Loucy (cell line): ENCODE measurements around the gene TNIP3.

Experiments used
- H2AFZ ChIP-seq: fragments of 200-600 bp; sonication (generic); 2 replicates; pipeline ENCODE4 v1.6.0; 2016; ENCODE audit warnings: antibody characterized with exemption, mild to moderate bottlenecking, low read length, moderate library complexity
- H3F3A ChIP-seq: fragments of 200-600 bp; 2 replicates; pipeline ENCODE4 v1.6.0; 2016; ENCODE audit warnings: antibody characterized with exemption, low read depth, mild to moderate bottlenecking
- H3K27me3 ChIP-seq: fragments of 200-600 bp; sonication (generic); 2 replicates; pipeline ENCODE4 v1.6.1; 2014; ENCODE audit warnings: low read length, mild to moderate bottlenecking; ENCODE audit not compliant: insufficient read depth, poor library complexity, severe bottlenecking
- H3K36me3 ChIP-seq: fragments of 200-600 bp; sonication (generic); 2 replicates; pipeline ENCODE4 v1.6.1; 2016; ENCODE audit warnings: low read length; ENCODE audit not compliant: insufficient read depth
- H3K4me1 ChIP-seq: fragments of 200-600 bp; sonication (generic); 2 replicates; pipeline ENCODE4 v1.5.1; 2014; ENCODE audit warnings: low read length, mild to moderate bottlenecking; ENCODE audit not compliant: insufficient read depth, poor library complexity, severe bottlenecking
- H3K4me2 ChIP-seq: fragments of 200-600 bp; sonication (generic); 2 replicates; pipeline ENCODE4 v1.6.0; 2014; ENCODE audit warnings: antibody characterized with exemption, low read length, low read depth, mild to moderate bottlenecking; ENCODE audit not compliant: poor library complexity, severe bottlenecking
- H3K4me3 ChIP-seq: fragments of 200-600 bp; sonication (generic); 2 replicates; pipeline ENCODE4 v1.5.1; 2014; ENCODE audit warnings: low read length, mild to moderate bottlenecking, mixed read lengths; ENCODE audit not compliant: poor library complexity, severe bottlenecking
- H3K79me2 ChIP-seq: fragments of 200-600 bp; sonication (generic); 2 replicates; pipeline ENCODE4 v1.6.1; 2014; ENCODE audit warnings: low read length; ENCODE audit not compliant: insufficient read depth
- H3K9ac ChIP-seq: fragments of 200-600 bp; sonication (generic); 2 replicates; pipeline ENCODE4 v1.6.0; 2014; ENCODE audit warnings: mild to moderate bottlenecking, low read depth, low read length, moderate library complexity; ENCODE audit not compliant: poor library complexity, severe bottlenecking
- H3K9me2 ChIP-seq: fragments of 200-600 bp; sonication (generic); replicated peaks from 2 replicates; pipeline ENCODE4 v1.6.1; 2016; ENCODE audit warnings: low read depth, low read length, mixed read lengths
- H3K9me3 ChIP-seq: fragments of 200-600 bp; sonication (generic); 2 replicates; pipeline ENCODE4 v1.6.1; 2014; ENCODE audit warnings: mild to moderate bottlenecking, antibody characterized with exemption, low read length, low read depth; ENCODE audit not compliant: insufficient read depth
- H4K20me1 ChIP-seq: fragments of 200-600 bp; sonication (generic); 2 replicates; pipeline ENCODE4 v1.6.0; 2014; ENCODE audit warnings: antibody characterized with exemption, low read length, mild to moderate bottlenecking; ENCODE audit not compliant: insufficient read depth, poor library complexity, severe bottlenecking
- EZH2phosphoT487 ChIP-seq: fragments of 200-600 bp; IDR thresholded peaks from 2 replicates; pipeline ENCODE4 v1.6.1; 2018; ENCODE audit warnings: antibody characterized with exemption, mild to moderate bottlenecking, moderate library complexity, borderline replicate concordance
- TF ChIP-seq, protein P1 (sequence below): fragments of 200-600 bp; sonication (generic); conservative IDR thresholded peaks from 2 replicates; pipeline ENCODE4 v1.5.1; 2014; ENCODE audit warnings: mild to moderate bottlenecking, antibody characterized with exemption, low read length

The TNIP3 gene

DNA sequence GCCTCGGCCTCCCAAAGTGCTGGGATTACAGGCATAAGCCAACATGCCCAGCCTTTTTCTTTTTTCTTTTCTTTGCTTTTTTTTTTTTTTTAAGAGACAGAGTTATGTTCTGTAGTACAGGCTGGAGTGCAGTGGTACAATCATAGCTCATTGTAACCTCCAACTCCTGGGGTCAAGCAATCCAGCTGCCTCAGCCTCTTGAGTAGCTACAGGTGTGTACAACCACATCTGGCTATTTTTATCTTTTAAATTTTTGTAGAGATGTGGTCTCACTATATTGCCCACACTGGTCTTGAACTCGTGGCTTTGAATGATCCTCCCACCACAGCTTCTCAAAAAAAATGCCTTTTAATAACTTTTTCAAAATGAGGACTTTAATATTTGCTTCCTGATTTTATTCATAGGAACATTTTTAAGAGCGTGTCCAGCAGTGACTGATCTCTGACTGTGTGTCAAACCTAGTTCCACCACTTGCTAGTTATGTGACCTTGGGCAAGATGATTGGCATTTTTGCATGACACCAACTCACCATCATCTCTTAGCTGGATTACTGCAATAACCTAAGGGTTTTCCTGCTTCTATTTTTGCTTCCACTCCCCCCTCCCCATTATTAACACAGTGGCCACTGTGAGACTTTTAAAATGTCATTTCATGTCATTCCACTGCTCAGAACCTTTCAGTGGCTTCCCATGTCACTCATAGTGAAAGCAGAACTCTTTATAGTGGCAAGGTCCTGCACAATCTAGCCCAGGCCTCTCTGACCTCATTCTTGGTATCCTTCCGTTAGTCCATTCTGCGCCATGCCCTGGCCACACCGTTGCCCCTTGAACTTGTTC, 4.5 kb upstream of the TNIP3 start:
- Histone ChIP-seq H3K36me3 (no peaks in the 10 kb centered on the region), H3K9me2 (no peaks in the 10 kb centered on the region), H3K9ac (no peak overlapping the region), H3F3A (no peaks in the 10 kb centered on the region), H3K4me3 (no peak overlapping the region), H3K9me3 (no peaks in the 10 kb centered on the region), H4K20me1 (no peaks in the 10 kb centered on the region), H3K4me2 (no peak overlapping the region), H3K27me3 (no peaks in the 10 kb centered on the region), H2AFZ (no peak overlapping the region), H3K4me1 (peaks cover 8% of the 10 kb centered on the region), H3K79me2 (no peaks in the 10 kb centered on the region)
- TF ChIP-seq EZH2phosphoT487: no peak
- TF ChIP-seq, protein P1, sequence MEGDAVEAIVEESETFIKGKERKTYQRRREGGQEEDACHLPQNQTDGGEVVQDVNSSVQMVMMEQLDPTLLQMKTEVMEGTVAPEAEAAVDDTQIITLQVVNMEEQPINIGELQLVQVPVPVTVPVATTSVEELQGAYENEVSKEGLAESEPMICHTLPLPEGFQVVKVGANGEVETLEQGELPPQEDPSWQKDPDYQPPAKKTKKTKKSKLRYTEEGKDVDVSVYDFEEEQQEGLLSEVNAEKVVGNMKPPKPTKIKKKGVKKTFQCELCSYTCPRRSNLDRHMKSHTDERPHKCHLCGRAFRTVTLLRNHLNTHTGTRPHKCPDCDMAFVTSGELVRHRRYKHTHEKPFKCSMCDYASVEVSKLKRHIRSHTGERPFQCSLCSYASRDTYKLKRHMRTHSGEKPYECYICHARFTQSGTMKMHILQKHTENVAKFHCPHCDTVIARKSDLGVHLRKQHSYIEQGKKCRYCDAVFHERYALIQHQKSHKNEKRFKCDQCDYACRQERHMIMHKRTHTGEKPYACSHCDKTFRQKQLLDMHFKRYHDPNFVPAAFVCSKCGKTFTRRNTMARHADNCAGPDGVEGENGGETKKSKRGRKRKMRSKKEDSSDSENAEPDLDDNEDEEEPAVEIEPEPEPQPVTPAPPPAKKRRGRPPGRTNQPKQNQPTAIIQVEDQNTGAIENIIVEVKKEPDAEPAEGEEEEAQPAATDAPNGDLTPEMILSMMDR: no peak

- H3K4me1 ChIP-seq: peaks cover 8% of the 10 kb centered on the region
- H3F3A ChIP-seq: no peaks in the 10 kb centered on the region
- H4K20me1 ChIP-seq: no peaks in the 10 kb centered on the region
- no peak overlapping the region for H3K4me3 ChIP-seq
- no peak overlapping the region for H3K4me2 ChIP-seq
- no peak for TF ChIP-seq EZH2phosphoT487
- TF ChIP-seq, protein P1: no peak
- no peak overlapping the region for H3K9ac ChIP-seq
- H3K9me2 ChIP-seq: no peaks in the 10 kb centered on the region
- H3K27me3 ChIP-seq: no peaks in the 10 kb centered on the region
- H2AFZ ChIP-seq: no peak overlapping the region
- H3K9me3 ChIP-seq: no peaks in the 10 kb centered on the region
- H3K79me2 ChIP-seq: no peaks in the 10 kb centered on the region
- no peaks in the 10 kb centered on the region for H3K36me3 ChIP-seq
These were observed 2.9 kb upstream of the TNIP3 start for GRCh38 chr4:121166976-121167375.

DNA sequence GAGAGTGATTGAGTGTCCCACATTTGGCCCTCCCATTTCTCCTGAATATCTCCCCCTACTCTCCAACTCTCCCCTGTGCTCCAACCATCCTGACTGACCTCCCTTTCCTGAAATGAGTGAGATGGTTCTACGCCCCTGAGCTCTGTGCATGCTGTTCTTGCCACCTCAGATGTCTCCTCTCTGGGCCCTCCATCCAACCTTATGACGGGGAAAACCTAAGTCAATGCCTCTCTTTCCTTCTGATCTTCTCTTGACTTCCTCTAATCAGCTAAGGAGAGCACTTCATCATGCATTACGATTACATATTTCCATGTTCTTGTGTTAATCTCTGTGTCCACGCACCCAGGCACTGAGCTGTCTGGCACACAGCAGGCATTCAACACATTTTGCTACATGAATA, 1.1 kb upstream of the TNIP3 start:
- Histone ChIP-seq H3K79me2 (no peaks in the 10 kb centered on the region), H2AFZ (no peak overlapping the region), H3K9me2 (no peaks in the 10 kb centered on the region), H3F3A (no peaks in the 10 kb centered on the region), H4K20me1 (no peaks in the 10 kb centered on the region), H3K27me3 (no peaks in the 10 kb centered on the region), H3K9me3 (no peaks in the 10 kb centered on the region), H3K9ac (no peak overlapping the region), H3K36me3 (no peaks in the 10 kb centered on the region), H3K4me2 (no peak overlapping the region), H3K4me3 (no peak overlapping the region), H3K4me1 (peaks cover 8% of the 10 kb centered on the region)
- no peak for TF ChIP-seq EZH2phosphoT487
- TF ChIP-seq, protein P1: no peak
